Neural crest cell (in vitro differentiated cells): ENCODE results near the gene RGS2. TPM values are rescaled to one million over a fixed set of nuclear protein-coding genes. Genes with fewer than 3 reads are reported as not detected.
A peak's percentile ranks its signal among the peaks of the same experiment; 100 is the strongest.

Experiments
- DNase-seq: peaks from one replicate; pipeline ENCODE4 v3.0.0; 2021; ENCODE audit warnings: low read depth, mixed read lengths, low spot score
- H3K27ac Mint-ChIP-seq: one replicate; pipeline ENCODE4 v1.8.0; 2021; ENCODE audit warnings: mild to moderate bottlenecking, mixed read lengths; ENCODE audit not compliant: unreplicated experiment
- H3K27me3 Mint-ChIP-seq: 2 replicates; pipeline ENCODE4 v1.8.0; 2021; ENCODE audit warnings: low read depth, mild to moderate bottlenecking, mixed read lengths
- H3K36me3 Mint-ChIP-seq: 2 replicates; pipeline ENCODE4 v1.8.0; 2021; ENCODE audit warnings: low read depth, mild to moderate bottlenecking, mixed read lengths
- H3K4me1 Mint-ChIP-seq: 2 replicates; pipeline ENCODE4 v1.8.0; 2021; ENCODE audit warnings: mixed read lengths
- H3K4me3 Mint-ChIP-seq: one replicate; pipeline ENCODE4 v1.8.0; 2021; ENCODE audit warnings: mild to moderate bottlenecking, mixed read lengths
- H3K9me3 Mint-ChIP-seq: 2 replicates; pipeline ENCODE4 v1.8.0; 2021; ENCODE audit warnings: mixed read lengths
- CTCF ChIP-seq: fragments of 200-600 bp; sonication (generic); conservative IDR thresholded peaks from 2 replicates; pipeline ENCODE4 v1.5.0; 2021; ENCODE audit warnings: antibody characterized with exemption, mild to moderate bottlenecking
- total RNA-seq: library from RNA; stranded (reverse); gene quantifications from 2 replicates; pipeline ENCODE4 v1.2.1, GENCODE V29; 2021

The RGS2 gene
- total RNA-seq, 1 donor from 2014 or later = 12.3 TPM

- Mint-ChIP-seq H3K27ac (peak overlapping the region; percentile 62), H3K4me1 (peaks cover 18% of the 10 kb centered on the region), H3K36me3 (peaks cover 2% of the 10 kb centered on the region), H3K27me3 (no peaks in the 10 kb centered on the region), H3K9me3 (peaks cover 6% of the 10 kb centered on the region), H3K4me3 (no peak overlapping the region)
- TF ChIP-seq CTCF = no peak
- no peak for DNase-seq
These were observed 21.9 kb downstream of the RGS2 start for GRCh38 chr1:192830595-192831246.

GRCh38 chr1:192831706-192832355, 23.0 kb downstream of the RGS2 start:
- Mint-ChIP-seq H3K4me3 (no peak overlapping the region), H3K27me3 (no peaks in the 10 kb centered on the region), H3K36me3 (peaks cover 2% of the 10 kb centered on the region), H3K4me1 (peaks cover 14% of the 10 kb centered on the region), H3K27ac (no peak overlapping the region), H3K9me3 (peaks cover 4% of the 10 kb centered on the region)
- DNase-seq = no peak
- no peak for TF ChIP-seq CTCF

- H3K27ac Mint-ChIP-seq = no peak overlapping the region
- no peak for TF ChIP-seq CTCF
These were observed 23.7 kb downstream of the RGS2 start for GRCh38 chr1:192832492-192832891.

GRCh38 chr1:192835116-192835515, 26.3 kb downstream of the RGS2 start:
- Mint-ChIP-seq H3K27me3 (no peaks in the 10 kb centered on the region), H3K27ac (no peak overlapping the region)

More at GRCh38 chr1:192832492-192832891, 23.7 kb downstream of the RGS2 start:
- peaks cover 4% of the 10 kb centered on the region for H3K9me3 Mint-ChIP-seq
- no peaks in the 10 kb centered on the region for H3K27me3 Mint-ChIP-seq
- H3K4me3 Mint-ChIP-seq = no peak overlapping the region
- no peak for DNase-seq
- peaks cover 13% of the 10 kb centered on the region for H3K4me1 Mint-ChIP-seq
- H3K36me3 Mint-ChIP-seq = peaks cover 2% of the 10 kb centered on the region

More at GRCh38 chr1:192835116-192835515, 26.3 kb downstream of the RGS2 start:
- no peaks in the 10 kb centered on the region for H3K9me3 Mint-ChIP-seq
- H3K4me3 Mint-ChIP-seq = no peak overlapping the region
- H3K36me3 Mint-ChIP-seq = no peaks in the 10 kb centered on the region
- DNase-seq = no peak
- peaks cover 7% of the 10 kb centered on the region for H3K4me1 Mint-ChIP-seq
- TF ChIP-seq CTCF = no peak
